Fibroblast of skin of left biceps (primary cell): ENCODE results near the gene FKBP15.

Source experiments
- DNase-seq, 2 experiments: peaks; one replicate each; pipeline ENCODE4 v3.0.0-alpha.2; 2013; ENCODE audit warnings: low read depth in 2 of 2

Gene FKBP15

GRCh38 chr9:113228130-113228665, 7.1 kb upstream of the FKBP15 start:
- DNase-seq = no peak

GRCh38 chr9:113227436-113227835, 6.4 kb upstream of the FKBP15 start:
- no peak for DNase-seq

- DNase-seq = no peak
These were observed 2.9 kb upstream of the FKBP15 start for GRCh38 chr9:113223963-113224362.

- DNase-seq = no peak
These were observed 1.4 kb upstream of the FKBP15 start for GRCh38 chr9:113222482-113222841.

- no peak for DNase-seq
These were observed 864 bp upstream of the FKBP15 start for GRCh38 chr9:113221800-113222481.

GRCh38 chr9:113220467-113221002, 542 bp downstream of the FKBP15 start:
- no peak for DNase-seq

- DNase-seq = no peak
These were observed 1.1 kb downstream of the FKBP15 start for GRCh38 chr9:113219969-113220368.

GRCh38 chr9:113219186-113219936, 1.7 kb downstream of the FKBP15 start:
- DNase-seq = no peak

- no peak for DNase-seq
These were observed 4.7 kb downstream of the FKBP15 start for GRCh38 chr9:113216406-113216805.

GRCh38 chr9:113215132-113215531, 5.9 kb downstream of the FKBP15 start:
- DNase-seq = no peak

GRCh38 chr9:113210815-113211214, 10.3 kb downstream of the FKBP15 start:
- DNase-seq = no peak

- no peak for DNase-seq
These were observed 15.2 kb downstream of the FKBP15 start for GRCh38 chr9:113205861-113206260.

- DNase-seq = no peak
These were observed 15.6 kb downstream of the FKBP15 start for GRCh38 chr9:113205432-113205831.

- DNase-seq = no peak
These were observed 21.3 kb downstream of the FKBP15 start for GRCh38 chr9:113199683-113200329.

GRCh38 chr9:113192455-113192854, 28.6 kb downstream of the FKBP15 start:
- DNase-seq = no peak

- DNase-seq = peak; percentile 49 to 56
These were observed 33.0 kb downstream of the FKBP15 start for GRCh38 chr9:113187929-113188595.

GRCh38 chr9:113186137-113186755, 34.8 kb downstream of the FKBP15 start:
- no peak for DNase-seq

GRCh38 chr9:113185271-113185670, 35.8 kb downstream of the FKBP15 start:
- DNase-seq = no peak

GRCh38 chr9:113184539-113184938, 36.5 kb downstream of the FKBP15 start:
- DNase-seq = no peak

- no peak for DNase-seq
These were observed 37.1 kb downstream of the FKBP15 start for GRCh38 chr9:113183956-113184488.

GRCh38 chr9:113181165-113181564, 39.9 kb downstream of the FKBP15 start:
- DNase-seq = no peak
